ENCODE data around the gene SERPINA6.
A peak's percentile ranks its signal among the peaks of the same experiment; 100 is the strongest.

SERPINA6 gene

GRCh38 chr14:94364037-94364436 is 40.9 kb upstream of the SERPINA6 start:
- H3K27me3 Mint-ChIP-seq (ENCODE audit: low read depth, poor library complexity), result peaks cover 9% of the 10 kb centered on the region
- H3K9me3 Mint-ChIP-seq, result no peaks in the 10 kb centered on the region
- H3K4me3 Mint-ChIP-seq, result no peak overlapping the region
- DNase-seq, result no peak
- H3K27ac Mint-ChIP-seq, result no peak overlapping the region
- TF ChIP-seq CTCF (IDR thresholded peaks at IDR 0.05), result no peak
- peaks cover 6% of the 10 kb centered on the region for H3K4me1 Mint-ChIP-seq
- H3K36me3 Mint-ChIP-seq (ENCODE audit: low read depth), result no peaks in the 10 kb centered on the region

GRCh38 chr14:94363151-94363624 is 40.1 kb upstream of the SERPINA6 start:
- TF ChIP-seq CTCF (IDR thresholded peaks at IDR 0.05), result no peak
- Mint-ChIP-seq H3K27me3 (ENCODE audit: low read depth, poor library complexity) (peaks cover 7% of the 10 kb centered on the region), H3K4me1 (no peaks in the 10 kb centered on the region), H3K36me3 (ENCODE audit: low read depth) (no peaks in the 10 kb centered on the region), H3K4me3 (no peak overlapping the region), H3K9me3 (no peaks in the 10 kb centered on the region), H3K27ac (no peak overlapping the region)
- no peak for DNase-seq

GRCh38 chr14:94362614-94363133 is 39.5 kb upstream of the SERPINA6 start:
- no peak for TF ChIP-seq CTCF (IDR thresholded peaks at IDR 0.05)
- no peaks in the 10 kb centered on the region for H3K36me3 Mint-ChIP-seq (ENCODE audit: low read depth)
- H3K4me3 Mint-ChIP-seq, result no peak overlapping the region
- H3K4me1 Mint-ChIP-seq, result no peaks in the 10 kb centered on the region
- no peaks in the 10 kb centered on the region for H3K9me3 Mint-ChIP-seq
- peaks cover 7% of the 10 kb centered on the region for H3K27me3 Mint-ChIP-seq (ENCODE audit: low read depth, poor library complexity)
- no peak for DNase-seq
- peak overlapping the region; percentile 23 for H3K27ac Mint-ChIP-seq

GRCh38 chr14:94361682-94362081 is 38.5 kb upstream of the SERPINA6 start:
- TF ChIP-seq CTCF (IDR thresholded peaks at IDR 0.05), result no peak
- Mint-ChIP-seq H3K9me3 (no peaks in the 10 kb centered on the region), H3K4me3 (no peak overlapping the region), H3K27ac (no peak overlapping the region), H3K36me3 (ENCODE audit: low read depth) (no peaks in the 10 kb centered on the region), H3K27me3 (ENCODE audit: low read depth, poor library complexity) (peaks cover 11% of the 10 kb centered on the region), H3K4me1 (no peaks in the 10 kb centered on the region)
- no peak for DNase-seq

GRCh38 chr14:94360945-94361565 is 37.9 kb upstream of the SERPINA6 start:
- no peak overlapping the region for H3K4me3 Mint-ChIP-seq
- peaks cover 13% of the 10 kb centered on the region for H3K27me3 Mint-ChIP-seq (ENCODE audit: low read depth, poor library complexity)
- no peak overlapping the region for H3K27ac Mint-ChIP-seq
- no peak for DNase-seq
- no peak for TF ChIP-seq CTCF (IDR thresholded peaks at IDR 0.05)
- H3K36me3 Mint-ChIP-seq (ENCODE audit: low read depth), result no peaks in the 10 kb centered on the region
- no peaks in the 10 kb centered on the region for H3K9me3 Mint-ChIP-seq
- H3K4me1 Mint-ChIP-seq, result no peaks in the 10 kb centered on the region

GRCh38 chr14:94357166-94357565 is 34.0 kb upstream of the SERPINA6 start:
- no peaks in the 10 kb centered on the region for H3K4me1 Mint-ChIP-seq
- H3K9me3 Mint-ChIP-seq, result peaks cover 12% of the 10 kb centered on the region
- no peak overlapping the region for H3K4me3 Mint-ChIP-seq
- H3K27ac Mint-ChIP-seq, result no peak overlapping the region
- peaks cover 27% of the 10 kb centered on the region for H3K27me3 Mint-ChIP-seq (ENCODE audit: low read depth, poor library complexity)
- TF ChIP-seq CTCF (IDR thresholded peaks at IDR 0.05), result no peak
- no peak for DNase-seq
- H3K36me3 Mint-ChIP-seq (ENCODE audit: low read depth), result no peaks in the 10 kb centered on the region
